C4-2B (cell line): Measurements from ENCODE around the gene TRIM71.
"Not testable (repeated sequence)": the region's sequence is repeated elsewhere in the genome, so short reads cannot be mapped to it uniquely, and the experiment has no call there.

Source experiments
- H3K27ac ChIP-seq: fragments of 450-650 bp; 2 replicates; pipeline ENCODE4 v1.5.1; 2017
- ZFX ChIP-seq: fragments of 450-650 bp; IDR thresholded peaks from 2 replicates; pipeline ENCODE4 v1.6.1; 2017
- TF ChIP-seq, protein P1 (sequence below): fragments of 450-650 bp; conservative IDR thresholded peaks from 2 replicates; pipeline ENCODE4 v1.5.1; 2017; ENCODE audit warnings: mild to moderate bottlenecking

The TRIM71 gene

GRCh38 chr3:32844914-32845313 lies 27.1 kb downstream of the TRIM71 start:
- no peak overlapping the region for H3K27ac ChIP-seq
- no peak for TF ChIP-seq ZFX
- TF ChIP-seq, protein P1, sequence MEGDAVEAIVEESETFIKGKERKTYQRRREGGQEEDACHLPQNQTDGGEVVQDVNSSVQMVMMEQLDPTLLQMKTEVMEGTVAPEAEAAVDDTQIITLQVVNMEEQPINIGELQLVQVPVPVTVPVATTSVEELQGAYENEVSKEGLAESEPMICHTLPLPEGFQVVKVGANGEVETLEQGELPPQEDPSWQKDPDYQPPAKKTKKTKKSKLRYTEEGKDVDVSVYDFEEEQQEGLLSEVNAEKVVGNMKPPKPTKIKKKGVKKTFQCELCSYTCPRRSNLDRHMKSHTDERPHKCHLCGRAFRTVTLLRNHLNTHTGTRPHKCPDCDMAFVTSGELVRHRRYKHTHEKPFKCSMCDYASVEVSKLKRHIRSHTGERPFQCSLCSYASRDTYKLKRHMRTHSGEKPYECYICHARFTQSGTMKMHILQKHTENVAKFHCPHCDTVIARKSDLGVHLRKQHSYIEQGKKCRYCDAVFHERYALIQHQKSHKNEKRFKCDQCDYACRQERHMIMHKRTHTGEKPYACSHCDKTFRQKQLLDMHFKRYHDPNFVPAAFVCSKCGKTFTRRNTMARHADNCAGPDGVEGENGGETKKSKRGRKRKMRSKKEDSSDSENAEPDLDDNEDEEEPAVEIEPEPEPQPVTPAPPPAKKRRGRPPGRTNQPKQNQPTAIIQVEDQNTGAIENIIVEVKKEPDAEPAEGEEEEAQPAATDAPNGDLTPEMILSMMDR: no peak

DNA sequence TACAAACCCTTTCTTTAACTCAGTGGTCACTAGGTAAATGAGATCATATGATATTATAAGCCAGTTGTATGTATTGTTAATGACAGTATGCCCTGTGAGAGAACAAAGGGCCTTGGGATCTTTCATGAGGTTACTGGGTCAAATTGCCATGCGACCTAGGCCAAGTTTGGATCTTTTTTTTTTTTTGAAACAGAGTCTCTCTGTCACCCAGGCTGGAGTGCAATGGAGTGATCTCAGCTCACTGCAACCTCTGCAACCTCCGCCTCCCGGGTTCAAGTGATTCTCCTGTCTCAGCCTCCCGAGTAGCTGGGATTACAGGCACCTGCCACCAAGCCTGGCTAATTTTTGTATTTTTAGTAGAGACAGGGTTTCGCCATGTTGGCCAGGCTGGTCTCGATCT lies 27.7 kb downstream of the TRIM71 start:
- H3K27ac ChIP-seq: not testable (repeated sequence)

DNA sequence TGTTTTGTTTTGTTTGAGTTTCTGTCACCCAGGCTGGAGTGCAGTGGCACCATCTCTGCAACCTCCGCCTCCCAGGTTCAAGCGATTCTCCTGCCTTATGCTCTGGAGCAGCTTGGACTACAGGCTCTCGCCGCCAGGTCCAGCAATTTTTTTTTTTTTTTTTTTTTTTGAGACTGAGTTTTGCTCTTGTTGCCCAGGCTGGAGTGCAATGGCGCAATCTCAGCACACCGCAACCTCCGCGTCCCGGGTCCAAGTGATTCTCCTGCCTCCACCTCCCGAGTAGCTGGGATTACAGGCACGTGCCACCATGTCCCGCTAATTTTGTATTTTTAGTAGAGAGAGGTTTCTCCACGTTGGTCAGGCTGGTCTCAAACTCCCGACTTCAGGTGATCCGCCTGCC lies 29.2 kb downstream of the TRIM71 start:
- not testable (repeated sequence) for H3K27ac ChIP-seq

- TF ChIP-seq, protein P1: no peak
- H3K27ac ChIP-seq: no peak overlapping the region
Observed at GRCh38 chr3:32847528-32847927, 29.7 kb downstream of the TRIM71 start.

DNA sequence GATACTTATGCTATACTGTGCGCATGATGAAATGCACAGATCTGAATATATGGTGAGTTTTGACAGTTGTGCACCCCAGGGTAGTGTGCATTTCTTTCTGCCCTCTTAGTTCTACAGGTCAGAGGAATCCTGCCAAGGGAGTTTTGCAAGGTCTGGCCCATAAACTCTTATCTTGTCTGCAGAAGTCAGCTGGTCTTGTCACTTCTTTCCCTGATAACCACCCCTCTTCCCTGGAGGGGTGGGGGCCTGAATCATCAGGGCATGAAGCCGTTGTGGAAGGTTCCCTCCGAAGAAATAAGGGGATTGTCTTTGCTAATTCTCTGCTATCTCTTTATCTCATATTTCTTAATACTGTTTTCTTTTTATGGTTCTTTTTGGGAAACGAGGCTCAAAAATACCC lies 30.4 kb downstream of the TRIM71 start:
- no peak overlapping the region for H3K27ac ChIP-seq
- no peak for TF ChIP-seq ZFX
- TF ChIP-seq, protein P1: no peak

DNA sequence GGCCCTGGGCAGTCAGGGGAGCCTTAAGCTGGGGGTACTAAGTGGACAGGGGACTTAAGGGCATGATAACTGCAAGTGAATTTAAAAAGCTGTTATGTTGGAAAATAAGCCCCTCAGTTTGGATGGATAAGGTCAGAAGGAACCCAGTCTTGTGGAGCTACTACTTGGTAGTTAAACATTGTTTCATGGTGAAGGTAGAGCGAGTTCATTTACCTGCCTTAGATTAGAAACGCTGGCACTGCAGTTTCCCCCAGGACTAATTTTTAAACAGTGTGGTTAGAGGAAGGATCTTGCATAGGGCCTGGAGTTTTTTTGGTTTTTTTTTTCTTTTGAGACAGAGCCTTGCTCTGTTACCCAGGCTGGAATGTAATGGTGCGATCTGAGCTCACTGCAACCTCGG lies 31.2 kb downstream of the TRIM71 start:
- TF ChIP-seq, protein P1: no peak
- no peak for TF ChIP-seq ZFX
- H3K27ac ChIP-seq: no peak overlapping the region

DNA sequence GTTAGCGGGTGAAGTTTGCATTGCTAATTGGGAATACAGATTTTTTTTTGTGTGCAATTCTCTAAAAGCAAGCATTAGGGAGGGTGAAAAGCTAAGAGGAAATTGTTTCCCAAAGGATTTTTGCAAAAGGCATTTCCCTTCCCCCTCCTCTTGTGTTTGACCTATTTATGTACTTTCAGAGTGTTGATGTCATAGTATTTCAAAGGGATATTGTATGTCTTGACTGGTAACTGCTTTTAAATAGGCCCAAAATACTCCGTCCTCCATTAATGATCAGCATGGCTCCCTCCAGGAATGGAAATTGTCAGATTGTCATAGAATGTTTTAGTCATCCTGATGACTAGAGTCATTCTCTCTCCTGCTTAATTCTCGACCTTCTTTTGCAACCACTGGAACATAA lies 32.4 kb downstream of the TRIM71 start:
- H3K27ac ChIP-seq: no peak overlapping the region
- no peak for TF ChIP-seq ZFX
- TF ChIP-seq, protein P1: no peak

DNA sequence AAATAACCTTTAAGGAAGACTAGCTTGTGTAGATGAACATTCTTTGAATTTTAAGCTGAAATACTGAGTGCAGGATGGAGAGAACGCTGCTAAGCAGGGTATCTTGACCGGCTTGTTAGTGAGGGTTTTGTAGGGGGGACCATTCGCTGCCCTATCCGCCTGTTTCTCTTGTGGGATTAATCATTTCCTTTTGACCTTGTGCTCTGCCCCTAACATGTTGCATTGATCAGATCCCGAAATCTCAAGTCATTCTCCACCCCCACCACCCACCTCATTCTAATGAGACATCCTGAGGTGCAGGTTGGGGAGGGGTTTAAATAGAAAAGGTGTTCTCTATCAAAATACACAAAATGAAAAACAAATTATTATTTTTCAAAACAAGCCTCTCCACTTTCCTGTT lies 32.8 kb downstream of the TRIM71 start:
- no peak for TF ChIP-seq ZFX
- TF ChIP-seq, protein P1: no peak
- no peak overlapping the region for H3K27ac ChIP-seq

DNA sequence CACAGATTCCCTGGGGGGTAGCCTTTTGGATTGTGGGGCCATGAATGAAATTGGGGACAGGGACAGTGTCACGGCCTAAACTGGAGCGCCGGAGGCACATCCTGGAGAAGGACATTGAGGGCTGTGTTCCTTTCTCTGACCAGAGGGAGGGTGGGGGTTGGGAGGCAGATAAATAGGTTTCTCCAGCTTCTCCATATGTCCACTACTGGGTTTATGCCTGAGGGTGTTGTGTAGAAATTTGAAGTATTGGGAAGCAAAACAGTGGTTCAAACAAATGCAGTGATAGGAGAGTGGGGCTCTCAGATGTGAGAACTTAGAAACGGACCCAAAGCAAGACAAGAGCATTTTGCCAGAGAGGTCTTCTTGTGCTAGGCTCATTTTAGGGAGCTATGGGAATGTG lies 34.3 kb downstream of the TRIM71 start:
- H3K27ac ChIP-seq: no peak overlapping the region
- TF ChIP-seq ZFX: no peak
- TF ChIP-seq, protein P1: no peak
